Urothelium cell line (cell line): ENCODE measurements around the gene HERC4.

Experiments used
- DNase-seq: peaks from one replicate; pipeline ENCODE4 v3.0.0; 2011; ENCODE audit warnings: low spot score, mixed read lengths
- FAIRE-seq: peaks from 2 replicates; lab custom pipeline; 2011; peaks lifted over from hg19 to GRCh38; lab: Jason Lieb, UNC

The HERC4 gene

GRCh38 chr10:68074775-68075549 lies at the start of gene HERC4:
TSS of gene HERC4 (minus strand) at chr10:68075283. CDS start at chr10:68073108, 2,175 bp downstream.
- FAIRE-seq (peak; percentile 92), DNase-seq (peak; percentile 98)

DNA sequence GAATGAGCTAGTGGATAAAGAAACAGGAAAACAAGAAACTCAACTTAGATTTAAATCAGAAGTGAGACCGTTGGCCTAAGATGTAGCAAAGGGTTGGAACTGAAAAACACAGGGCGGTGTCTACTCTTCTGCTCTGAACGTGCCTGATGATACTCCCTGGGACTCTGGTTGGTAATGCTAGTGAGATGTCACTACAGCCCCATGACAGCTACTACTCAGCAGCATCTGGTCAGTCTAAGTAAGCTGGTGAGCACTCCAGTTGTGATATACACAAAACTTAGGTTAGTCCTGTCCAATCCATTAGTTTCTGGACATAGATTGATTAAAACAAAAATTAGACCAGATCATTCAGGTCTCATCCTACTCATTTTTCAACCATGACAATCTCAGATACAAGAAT lies 49.6 kb upstream of the HERC4 start:
- FAIRE-seq, result no peak
- no peak for DNase-seq

GRCh38 chr10:68121852-68122251 lies 46.8 kb upstream of the HERC4 start:
- FAIRE-seq (no peak), DNase-seq (no peak)

- FAIRE-seq (no peak), DNase-seq (no peak)
Observed at GRCh38 chr10:68121020-68121743, 46.1 kb upstream of the HERC4 start.

DNA sequence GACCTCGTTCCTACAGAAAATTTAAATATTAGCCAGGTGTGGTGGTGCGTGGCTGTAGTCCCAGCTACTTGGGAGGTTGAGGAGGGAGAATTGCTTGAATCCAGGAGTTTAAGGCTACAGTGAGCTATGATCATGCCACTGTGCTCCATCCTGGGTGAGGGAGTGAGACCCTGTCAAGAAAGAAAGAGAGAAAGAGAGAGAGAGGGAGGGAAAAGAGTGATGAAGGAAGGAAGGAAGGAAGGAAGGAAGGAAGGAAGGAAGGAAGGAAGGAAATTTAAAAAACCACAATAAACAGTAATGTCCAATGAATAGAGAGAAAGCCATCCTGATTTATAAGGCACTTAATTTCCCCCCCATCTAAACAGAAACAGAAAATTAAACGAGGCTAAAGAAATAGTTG lies 43.6 kb upstream of the HERC4 start:
- FAIRE-seq (no peak), DNase-seq (no peak)

DNA sequence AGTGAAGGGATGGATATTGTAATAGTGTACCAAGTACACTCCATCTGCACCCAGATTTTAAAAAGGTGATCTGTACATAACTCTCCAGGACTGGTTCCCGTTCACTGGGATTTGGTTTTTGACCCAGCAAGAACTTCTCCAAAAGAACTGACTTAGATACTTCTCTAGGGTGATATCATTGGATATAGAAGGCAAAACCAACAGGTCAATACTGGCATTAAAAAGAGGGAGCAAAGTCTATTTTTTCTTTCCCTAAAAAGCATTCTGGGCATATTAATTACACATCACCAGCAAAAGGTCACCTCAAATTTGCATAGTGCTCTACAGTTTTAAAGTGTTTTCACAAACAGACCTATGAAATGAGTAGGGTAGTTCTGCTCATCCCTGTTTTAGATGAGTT lies 37.8 kb upstream of the HERC4 start:
- FAIRE-seq (no peak), DNase-seq (no peak)

- DNase-seq (no peak), FAIRE-seq (no peak)
Observed at GRCh38 chr10:68111584-68111983, 36.5 kb upstream of the HERC4 start.

- FAIRE-seq, result no peak
- no peak for DNase-seq
Observed at GRCh38 chr10:68110027-68110426, 34.9 kb upstream of the HERC4 start.

- no peak for FAIRE-seq
- DNase-seq, result no peak
Observed at GRCh38 chr10:68109331-68109730, 34.2 kb upstream of the HERC4 start, which contains the start of gene MYPN. TSS of gene MYPN (plus strand) at chr10:68109488. CDS start at chr10:68121439, 11,951 bp downstream.

DNA sequence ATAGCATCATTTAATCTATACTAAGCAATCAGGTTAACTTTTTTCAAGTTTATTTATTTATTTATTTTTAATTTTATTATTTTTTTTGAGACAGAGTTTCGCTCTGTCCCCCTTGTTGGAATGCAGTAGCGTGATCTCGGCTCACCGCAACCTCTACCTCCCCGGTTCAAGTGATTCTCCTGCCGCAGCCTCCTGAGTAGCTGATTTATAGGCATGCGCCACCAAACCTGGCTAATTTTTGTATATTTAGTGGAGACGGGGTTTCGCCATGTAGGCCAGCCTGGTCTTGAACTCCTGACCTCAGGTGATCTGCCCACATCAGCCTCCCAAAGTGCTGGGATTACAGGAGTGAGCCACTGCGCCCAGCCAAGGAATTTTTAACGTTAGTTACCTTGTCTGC lies 33.6 kb upstream of the HERC4 start:
- DNase-seq (no peak), FAIRE-seq (no peak)

DNA sequence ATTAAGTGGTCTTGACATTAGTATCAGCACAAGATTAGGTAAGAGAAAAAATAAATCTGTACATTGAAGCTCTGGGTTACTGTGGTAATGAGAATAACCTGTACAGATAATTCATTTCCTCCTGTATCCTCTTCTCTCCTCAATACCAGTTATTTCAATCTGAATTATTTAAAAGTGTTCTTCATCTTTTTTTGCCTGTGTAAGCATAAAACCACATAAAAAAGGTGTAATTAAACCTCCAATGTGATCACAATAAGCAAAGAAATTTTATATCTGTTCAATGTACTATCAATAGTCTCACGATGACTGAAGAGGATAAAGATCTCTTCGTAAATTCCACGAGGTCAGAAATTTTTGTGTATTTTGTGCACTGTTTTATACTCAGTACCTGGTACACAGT lies 33.0 kb upstream of the HERC4 start:
- FAIRE-seq, result no peak

GRCh38 chr10:68107651-68108050 lies 32.6 kb upstream of the HERC4 start:
- DNase-seq (no peak), FAIRE-seq (no peak)

More for the DNA sequence above, 33.0 kb upstream of the HERC4 start:
- DNase-seq, result no peak

GRCh38 chr10:68106656-68107055 lies 31.6 kb upstream of the HERC4 start:
- FAIRE-seq (peak; percentile 94), DNase-seq (peak; percentile 44)

DNA sequence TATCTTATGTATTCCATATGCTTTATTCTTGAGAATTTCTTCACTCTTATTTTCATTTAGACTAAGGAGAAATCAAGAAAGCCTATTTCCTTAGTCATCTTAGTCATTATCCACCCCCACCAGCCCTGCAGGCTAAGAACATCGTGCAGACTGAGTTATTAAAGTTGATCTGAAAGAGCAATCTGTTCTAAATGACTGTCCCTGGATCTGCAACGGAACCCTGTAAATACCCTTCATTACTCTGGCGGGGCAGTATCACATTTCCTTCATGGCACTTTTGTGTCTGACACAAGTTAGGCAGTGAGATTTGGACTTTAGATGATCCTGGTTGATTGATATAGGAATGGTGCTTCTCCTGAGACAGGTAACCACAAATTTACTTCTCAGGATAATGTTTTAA lies 30.7 kb upstream of the HERC4 start:
- no peak for FAIRE-seq
- DNase-seq, result no peak

- FAIRE-seq (no peak), DNase-seq (no peak)
Observed at GRCh38 chr10:68103901-68104300, 28.8 kb upstream of the HERC4 start.

DNA sequence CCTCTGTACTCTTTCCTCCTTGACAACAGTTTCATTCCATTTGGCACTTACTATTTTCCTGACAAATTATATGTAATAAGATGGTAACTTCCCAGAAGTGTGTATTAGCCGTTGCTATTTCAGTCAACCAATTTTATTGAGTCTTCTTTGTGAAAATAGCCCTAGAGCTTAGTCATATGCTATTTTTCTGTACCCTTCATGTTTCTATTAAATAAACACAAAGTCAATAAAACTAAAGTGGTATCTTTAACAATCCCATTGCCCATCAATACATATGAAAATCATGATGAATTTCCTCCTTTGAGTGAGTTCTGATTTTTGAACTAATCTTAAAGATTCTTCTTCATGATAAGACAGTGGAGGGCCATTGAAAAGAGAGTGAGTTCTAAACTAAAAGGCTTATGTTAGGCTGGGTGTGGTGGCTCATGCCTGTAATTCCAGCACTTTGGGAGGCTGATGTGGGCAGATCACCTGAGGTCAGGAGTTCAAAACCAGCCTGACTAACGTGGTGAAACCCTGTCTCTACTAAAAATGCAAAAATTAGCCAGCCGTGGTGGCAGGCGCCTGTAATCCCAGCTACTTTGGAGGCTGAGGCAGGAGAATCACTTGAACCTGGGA lies 28.3 kb upstream of the HERC4 start:
- DNase-seq, result no peak
- FAIRE-seq, result no peak

- no peak for DNase-seq
- FAIRE-seq, result no peak
Observed at GRCh38 chr10:68101066-68101465, 26.0 kb upstream of the HERC4 start.

DNA sequence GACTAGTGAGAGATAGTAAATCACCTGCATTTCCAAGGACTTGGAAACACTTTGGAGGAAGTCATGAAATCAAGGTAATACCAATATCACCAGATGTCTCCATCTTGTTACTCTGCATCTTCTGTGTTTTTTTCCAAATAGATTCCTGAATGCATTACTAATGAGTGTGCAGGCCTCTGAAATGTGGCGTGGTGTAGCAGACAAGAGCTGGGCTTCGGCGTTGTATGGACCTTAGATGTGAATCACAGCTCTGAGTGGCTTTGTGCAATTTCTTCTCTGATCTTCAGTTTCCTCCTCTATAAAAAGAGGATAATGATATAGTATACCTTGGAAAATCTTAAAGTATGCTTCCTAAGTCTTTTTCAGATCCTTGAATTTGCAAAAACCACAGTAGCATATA lies 24.7 kb upstream of the HERC4 start:
- FAIRE-seq (no peak), DNase-seq (no peak)

GRCh38 chr10:68096913-68097516 lies 21.9 kb upstream of the HERC4 start:
- peak; percentile 88 for DNase-seq
- peak; percentile 96 for FAIRE-seq

DNA sequence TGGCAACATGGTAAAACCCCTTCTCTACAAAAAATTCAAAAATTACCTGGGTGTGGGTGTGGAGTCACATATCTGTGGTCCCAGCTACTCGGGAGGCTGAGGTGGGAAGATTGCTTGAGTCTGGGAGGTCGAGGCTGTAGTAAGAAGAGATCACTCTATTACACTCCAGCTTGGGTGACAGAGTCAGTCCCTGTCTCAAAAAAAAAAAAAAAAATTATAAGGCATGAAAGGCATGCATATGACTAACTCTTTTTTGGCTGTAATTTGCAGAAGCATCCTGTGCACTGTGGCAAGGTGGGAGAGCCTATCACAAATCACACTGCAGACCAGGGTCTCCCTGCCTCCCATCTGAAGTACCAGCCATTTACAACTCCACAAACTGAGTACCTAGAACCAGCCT lies 20.1 kb upstream of the HERC4 start:
- peak; percentile 74 for DNase-seq
- FAIRE-seq, result peak; percentile 42

GRCh38 chr10:68092512-68092911 lies 17.4 kb upstream of the HERC4 start:
- no peak for DNase-seq
- no peak for FAIRE-seq
